B cell (primary cell): Measurements from ENCODE around the gene ST8SIA5. TPM values are rescaled to one million over a fixed set of nuclear protein-coding genes. Genes with fewer than 3 reads are reported as not detected.

Experiments
- ATAC-seq: fragments of 200-7000 bp; cut with Tn5 transposase; one replicate; pipeline ENCODE4 v1.10.0; 2021; ENCODE audit warnings: low read depth, mild to moderate bottlenecking, moderate number of reproducible peaks, moderate library complexity
- CTCF ChIA-PET: fragments of 350-600 bp; sonication (Branson Sonifier 250); formaldehyde crosslinking; loops from one replicate; lab custom pipeline; 2021; ENCODE audit warnings: antibody characterized with exemption, inconsistent platforms; lab: Charles Lee
- POLR2A ChIA-PET: fragments of 350-600 bp; sonication (Branson Sonifier 250); formaldehyde crosslinking; loops from one replicate; lab custom pipeline; 2021; ENCODE audit warnings: antibody characterized with exemption; lab: Charles Lee
- DNase-seq: peaks from one replicate; pipeline ENCODE4 v3.0.0; 2013
- H2AFZ ChIP-seq: 2 replicates; pipeline ENCODE4 v1.6.1; 2012; ENCODE audit warnings: mild to moderate bottlenecking, low read depth, low read length; ENCODE audit not compliant: insufficient read depth, poor library complexity, severe bottlenecking
- H3K27ac ChIP-seq, 2 donors: 1 replicate in 1 of 2; 2 replicates in 1 of 2; pipeline ENCODE4 v1.5.1; 2012 to 2013; ENCODE audit warnings: low read length in 2 of 2, mild to moderate bottlenecking in 2 of 2, moderate library complexity in 1 of 2
- H3K27me3 ChIP-seq, 4 experiments: fragments of 200-600 bp in 1 of 4; sonication (generic) in 1 of 4; replicated peaks in 1 of 4; 1 replicate in 2 of 4; 2 replicates in 2 of 4; pipeline versions ENCODE4 v1.6.1 to v1.7.0; 2013 to 2016; ENCODE audit warnings: low read length in 3 of 4, mild to moderate bottlenecking in 2 of 4, mixed read lengths in 1 of 4, moderate library complexity in 1 of 4; ENCODE audit not compliant: insufficient read depth in 4 of 4, control insufficient read depth in 3 of 4; ENCODE audit errors: control extremely low read depth in 1 of 4
- H3K36me3 ChIP-seq, 2 experiments: replicated peaks in 1 of 2; 1 replicate in 1 of 2; 2 replicates in 1 of 2; pipeline versions ENCODE4 v1.6.1 to v1.7.1; 2013; ENCODE audit warnings: low read length in 1 of 2; ENCODE audit not compliant: insufficient read depth in 2 of 2, control insufficient read depth in 1 of 2; ENCODE audit errors: control extremely low read depth in 1 of 2, extremely low read depth in 1 of 2
- H3K4me1 ChIP-seq, 2 donors: fragments of 200-600 bp in 1 of 2; sonication (generic) in 1 of 2; 1 replicate in 1 of 2; 2 replicates in 1 of 2; pipeline versions ENCODE4 v1.5.1 to v1.6.1; 2013 to 2017; ENCODE audit warnings: low read length in 2 of 2; ENCODE audit not compliant: control insufficient read depth in 2 of 2, insufficient read depth in 2 of 2
- H3K4me2 ChIP-seq: replicated peaks from 2 replicates; pipeline ENCODE3; 2012; ENCODE audit warnings: mild to moderate bottlenecking, low read depth, low read length; ENCODE audit not compliant: poor library complexity, severe bottlenecking
- H3K4me3 ChIP-seq, 5 experiments: fragments of 200-600 bp in 1 of 5; sonication (generic) in 1 of 5; 1 replicate in 3 of 5; 2 replicates in 2 of 5; pipeline versions ENCODE4 v1.5.1 to v1.7.0; 2011 to 2016; ENCODE audit warnings: low read length in 4 of 5, mild to moderate bottlenecking in 4 of 5, low read depth in 2 of 5, control low read depth in 1 of 5, moderate library complexity in 1 of 5; ENCODE audit not compliant: insufficient read depth in 1 of 5; ENCODE audit errors: control extremely low read depth in 1 of 5, extremely low read depth in 1 of 5
- H3K79me2 ChIP-seq: fragments of 200-600 bp; sonication (generic); one replicate; pipeline ENCODE4 v1.6.0; 2016; ENCODE audit warnings: low read length; ENCODE audit not compliant: control insufficient read depth, insufficient read depth
- H3K9ac ChIP-seq: fragments of 200-600 bp; sonication (generic); 2 replicates; pipeline ENCODE4 v1.6.1; 2017; ENCODE audit warnings: mild to moderate bottlenecking, low read length, moderate library complexity
- H3K9me3 ChIP-seq, 3 donors: one replicate each; pipeline versions ENCODE4 v1.6.1 to v1.7.1; 2013; ENCODE audit warnings: low read length in 2 of 3; ENCODE audit not compliant: control insufficient read depth in 2 of 3, insufficient read depth in 1 of 3; ENCODE audit errors: control extremely low read depth in 1 of 3
- H4K20me1 ChIP-seq: 2 replicates; pipeline ENCODE4 v1.6.0; 2012; ENCODE audit warnings: mild to moderate bottlenecking, low read length; ENCODE audit not compliant: insufficient read depth, control insufficient read depth, poor library complexity, severe bottlenecking
- H3K27ac Mint-ChIP-seq: one replicate; pipeline ENCODE4 v1.8.0; 2021; ENCODE audit warnings: mixed read lengths
- H3K27me3 Mint-ChIP-seq: one replicate; pipeline ENCODE4 v1.8.0; 2021; ENCODE audit warnings: mixed read lengths
- H3K4me1 Mint-ChIP-seq: one replicate; pipeline ENCODE4 v1.8.0; 2021; ENCODE audit warnings: mixed read lengths
- H3K4me3 Mint-ChIP-seq: one replicate; pipeline ENCODE4 v1.8.0; 2021; ENCODE audit warnings: mixed read lengths
- H3K9me3 Mint-ChIP-seq: one replicate; pipeline ENCODE4 v1.8.0; 2022; ENCODE audit warnings: mixed read lengths; ENCODE audit not compliant: insufficient read depth
- CTCF ChIP-seq: fragments of 200-600 bp; IDR thresholded peaks from one replicate; pipeline ENCODE4 v1.8.0; 2022; ENCODE audit warnings: antibody characterized with exemption, mild to moderate bottlenecking
- EZH2 ChIP-seq: IDR thresholded peaks from 2 replicates; pipeline ENCODE4 v1.6.1; 2012; ENCODE audit warnings: borderline replicate concordance, low read depth, mild to moderate bottlenecking, moderate library complexity, low read length; ENCODE audit not compliant: insufficient read depth, poor library complexity, severe bottlenecking
- WGBS: methylation state at CpG from one replicate; pipeline ENCODE4 v1.1.5; 2013; ENCODE audit warnings: missing lambda C conversion rate; ENCODE audit not compliant: insufficient coverage; 5-methylcytosine and 5-hydroxymethylcytosine counted together
- intact Hi-C: fragments of 100-400 bp; cut with micrococcal nuclease; formaldehyde crosslinking; loops from one replicate; pipeline ENCODE4 v1.10.0; 2022
- polyA plus RNA-seq: library from polyadenylated mRNA; depleted of rRNA; stranded (reverse); fragments of >200 nt; gene quantifications from 2 replicates; pipeline ENCODE4 v1.2.3, GENCODE V29; 2012
- total RNA-seq, 2 donors: library from RNA; stranded (reverse); fragments of 120-200 nt in 1 of 2; gene quantifications; 1 replicate in 1 of 2; 2 replicates in 1 of 2; pipeline versions ENCODE4 v1.2.3 to v1.2.4, GENCODE V29; 2013 to 2022

Gene ST8SIA5
- total and polyA plus RNA-seq, 2 donors (not counting 1 experiment from before 2014, with no cell fraction given) = not detected

GRCh38 chr18:46728219-46728930, 28.5 kb downstream of the ST8SIA5 start:
- Histone ChIP-seq H3K9ac (no peak overlapping the region), H3K27me3 (no peaks in the 10 kb centered on the region), H4K20me1 (no peaks in the 10 kb centered on the region), H3K79me2 (no peaks in the 10 kb centered on the region), H3K27ac (no peak overlapping the region), H3K36me3 (no peaks in the 10 kb centered on the region), H3K4me3 (no peak overlapping the region), H3K9me3 (peaks cover 0 to 35% (median 14%) of the 10 kb centered on the region in 3 donors), H3K4me2 (no peak overlapping the region), H2AFZ (no peak overlapping the region), H3K4me1 (no peaks in the 10 kb centered on the region)
- CTCF ChIA-PET = no interaction called here
- WGBS = 83% methylated on average over 6 of the region's 6 CpGs
- POLR2A ChIA-PET = no interaction called here
- TF ChIP-seq EZH2 (no peak), CTCF (no peak)
- ATAC-seq (no peak), DNase-seq (no peak)
- no peak overlapping the region for H3K4me3 Mint-ChIP-seq
- H3K27me3 Mint-ChIP-seq = no peaks in the 10 kb centered on the region
- intact Hi-C loops = no loop called here
- H3K9me3 Mint-ChIP-seq = peaks cover 3% of the 10 kb centered on the region
- no peaks in the 10 kb centered on the region for H3K4me1 Mint-ChIP-seq
- no peak overlapping the region for H3K27ac Mint-ChIP-seq

DNA sequence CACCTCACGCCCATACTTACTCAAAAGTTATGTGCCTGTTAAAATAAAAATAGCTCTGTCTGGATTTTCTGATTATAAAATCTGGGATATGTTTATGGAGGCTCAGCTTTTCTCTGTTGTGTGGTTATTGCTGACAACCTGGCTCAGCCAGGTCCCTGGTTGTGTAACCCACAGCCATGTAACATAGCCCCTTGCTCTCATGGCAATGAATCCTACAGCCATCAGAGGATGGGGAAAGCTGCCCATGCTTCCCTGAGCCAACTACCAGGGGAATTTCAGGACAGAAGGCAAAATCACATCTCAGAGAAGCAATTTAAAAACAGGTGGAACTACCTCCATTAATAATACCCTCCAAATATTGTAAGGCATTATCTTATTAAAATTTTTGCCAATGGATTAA, 29.7 kb downstream of the ST8SIA5 start:
- H3K9me3 ChIP-seq = peaks cover 0 to 32% (median 14%) of the 10 kb centered on the region in 3 donors
- Mint-ChIP-seq H3K4me1 (no peaks in the 10 kb centered on the region), H3K27me3 (no peaks in the 10 kb centered on the region), H3K27ac (no peak overlapping the region), H3K9me3 (peaks cover 3% of the 10 kb centered on the region), H3K4me3 (no peak overlapping the region)
- H3K36me3 ChIP-seq = no peaks in the 10 kb centered on the region
- no peaks in the 10 kb centered on the region for H3K4me1 ChIP-seq
- no peak for ATAC-seq
- no peaks in the 10 kb centered on the region for H4K20me1 ChIP-seq
- no peak overlapping the region for H3K4me3 ChIP-seq
- ChIA-PET POLR2A (no interaction called here), CTCF (no interaction called here)
- TF ChIP-seq CTCF (no peak), EZH2 (no peak)
- H2AFZ ChIP-seq = no peak overlapping the region
- H3K27me3 ChIP-seq = no peaks in the 10 kb centered on the region
- no peaks in the 10 kb centered on the region for H3K79me2 ChIP-seq
- no CpG with 5 or more reads among the region's 1 CpG for WGBS
- H3K27ac ChIP-seq = no peak overlapping the region
- no peak for DNase-seq
- H3K4me2 ChIP-seq = no peak overlapping the region
- intact Hi-C loops = no loop called here
- H3K9ac ChIP-seq = no peak overlapping the region
